Measurements from ENCODE around the gene RAB4A.

The RAB4A gene

DNA sequence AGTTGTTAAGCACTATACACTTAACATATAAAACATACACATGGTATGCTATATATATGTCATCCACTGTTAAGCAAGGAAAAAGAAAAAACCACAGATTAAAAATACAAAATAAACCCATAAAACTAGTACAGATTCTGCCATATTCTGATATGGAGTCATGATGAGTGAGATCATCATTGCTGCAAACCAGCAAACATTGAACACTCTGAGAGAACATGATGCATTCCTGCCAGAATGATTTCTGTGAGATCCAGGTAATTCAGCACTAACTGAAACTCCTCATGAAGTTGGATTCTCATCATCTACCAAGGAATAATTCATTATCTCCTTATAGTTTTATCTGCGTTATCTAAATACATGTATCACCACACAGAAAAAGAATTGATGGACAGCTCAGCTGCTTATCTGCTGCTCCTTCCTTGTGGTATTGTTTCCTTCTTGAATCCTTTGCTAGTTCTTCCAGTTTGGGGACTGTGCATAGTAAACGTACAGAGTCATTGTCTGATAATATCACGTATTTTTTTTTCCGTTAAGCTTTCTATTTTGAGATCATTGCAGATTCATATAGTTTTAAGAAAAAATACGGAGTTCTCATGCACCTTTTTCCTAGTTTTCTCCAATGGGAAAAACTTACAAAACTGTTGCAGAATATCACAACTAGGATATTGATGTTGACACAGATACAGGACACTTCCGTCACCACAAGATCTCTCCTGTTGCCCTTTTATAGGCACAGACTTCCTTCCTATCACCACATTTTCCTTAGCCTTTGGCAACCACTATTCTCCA, 9.3 kb downstream of the RAB4A start:
- no peak for DNase-seq
- no peaks in the 10 kb centered on the region for H3K27me3 ChIP-seq
- no peaks in the 10 kb centered on the region; the same call in 1 of the 2 replicates for H3K4me1 ChIP-seq
- H3K36me3 ChIP-seq = no peaks in the 10 kb centered on the region
- TF ChIP-seq, protein P1, sequence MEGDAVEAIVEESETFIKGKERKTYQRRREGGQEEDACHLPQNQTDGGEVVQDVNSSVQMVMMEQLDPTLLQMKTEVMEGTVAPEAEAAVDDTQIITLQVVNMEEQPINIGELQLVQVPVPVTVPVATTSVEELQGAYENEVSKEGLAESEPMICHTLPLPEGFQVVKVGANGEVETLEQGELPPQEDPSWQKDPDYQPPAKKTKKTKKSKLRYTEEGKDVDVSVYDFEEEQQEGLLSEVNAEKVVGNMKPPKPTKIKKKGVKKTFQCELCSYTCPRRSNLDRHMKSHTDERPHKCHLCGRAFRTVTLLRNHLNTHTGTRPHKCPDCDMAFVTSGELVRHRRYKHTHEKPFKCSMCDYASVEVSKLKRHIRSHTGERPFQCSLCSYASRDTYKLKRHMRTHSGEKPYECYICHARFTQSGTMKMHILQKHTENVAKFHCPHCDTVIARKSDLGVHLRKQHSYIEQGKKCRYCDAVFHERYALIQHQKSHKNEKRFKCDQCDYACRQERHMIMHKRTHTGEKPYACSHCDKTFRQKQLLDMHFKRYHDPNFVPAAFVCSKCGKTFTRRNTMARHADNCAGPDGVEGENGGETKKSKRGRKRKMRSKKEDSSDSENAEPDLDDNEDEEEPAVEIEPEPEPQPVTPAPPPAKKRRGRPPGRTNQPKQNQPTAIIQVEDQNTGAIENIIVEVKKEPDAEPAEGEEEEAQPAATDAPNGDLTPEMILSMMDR (IDR thresholded peaks at IDR 0.05; ENCODE audit: low read depth, low read length) = no peak
- H3K9me3 ChIP-seq = no peaks in the 10 kb centered on the region
- H3K4me3 ChIP-seq (ENCODE audit: low read depth, low read length) = no peak overlapping the region

- Histone ChIP-seq H3K9me3 (no peaks in the 10 kb centered on the region), H3K27me3 (no peaks in the 10 kb centered on the region), H3K4me1 (no peaks in the 10 kb centered on the region; the same call in 1 of the 2 replicates), H3K4me3 (ENCODE audit: low read depth, low read length) (no peak overlapping the region), H3K36me3 (no peaks in the 10 kb centered on the region)
- TF ChIP-seq, protein P1 (IDR thresholded peaks at IDR 0.05; ENCODE audit: low read depth, low read length) = no peak
- no peak for DNase-seq
Observed at GRCh38 chr1:229280921-229281320, 10.0 kb downstream of the RAB4A start.

GRCh38 chr1:229281339-229281926, 10.5 kb downstream of the RAB4A start:
- Histone ChIP-seq H3K36me3 (no peaks in the 10 kb centered on the region), H3K9me3 (no peaks in the 10 kb centered on the region), H3K27me3 (no peaks in the 10 kb centered on the region), H3K4me1 (no peaks in the 10 kb centered on the region; the same call in 1 of the 2 replicates), H3K4me3 (ENCODE audit: low read depth, low read length) (no peak overlapping the region)
- TF ChIP-seq, protein P1 (IDR thresholded peaks at IDR 0.05; ENCODE audit: low read depth, low read length) = no peak
- DNase-seq = no peak

- Histone ChIP-seq H3K36me3 (no peaks in the 10 kb centered on the region), H3K4me3 (ENCODE audit: low read depth, low read length) (no peak overlapping the region), H3K27me3 (no peaks in the 10 kb centered on the region), H3K9me3 (no peaks in the 10 kb centered on the region), H3K4me1 (peaks cover 6% of the 10 kb centered on the region)
- TF ChIP-seq, protein P1 (IDR thresholded peaks at IDR 0.05; ENCODE audit: low read depth, low read length) = no peak
- no peak for DNase-seq
Observed at GRCh38 chr1:229282295-229282823, 11.4 kb downstream of the RAB4A start.

DNA sequence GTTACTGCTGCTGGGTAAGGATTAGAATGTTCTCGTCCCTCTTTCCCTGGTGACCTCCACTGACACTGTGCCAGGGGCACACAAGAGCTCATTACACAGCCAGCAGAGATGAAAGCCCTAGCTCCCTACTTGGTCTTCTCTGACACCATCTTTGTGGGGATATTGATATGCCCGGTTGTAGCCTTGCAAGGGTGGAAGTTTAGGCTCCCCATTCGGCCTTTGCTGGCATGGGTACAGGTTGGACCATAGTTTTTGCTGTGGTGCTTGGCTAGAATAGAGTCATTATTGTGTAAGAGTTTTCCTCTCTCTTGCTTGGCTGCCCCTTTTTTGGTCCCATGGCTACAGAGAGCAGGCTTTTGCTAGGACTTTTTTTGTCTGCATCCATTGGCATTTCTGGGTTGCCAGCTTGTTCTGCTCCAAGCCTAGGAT, 12.3 kb downstream of the RAB4A start:
- no peaks in the 10 kb centered on the region for H3K9me3 ChIP-seq
- no peak for DNase-seq
- TF ChIP-seq, protein P1 (IDR thresholded peaks at IDR 0.05; ENCODE audit: low read depth, low read length) = no peak
- H3K27me3 ChIP-seq = no peaks in the 10 kb centered on the region
- H3K4me1 ChIP-seq = peaks cover 7% of the 10 kb centered on the region
- no peak overlapping the region for H3K4me3 ChIP-seq (ENCODE audit: low read depth, low read length)
- no peaks in the 10 kb centered on the region for H3K36me3 ChIP-seq

DNA sequence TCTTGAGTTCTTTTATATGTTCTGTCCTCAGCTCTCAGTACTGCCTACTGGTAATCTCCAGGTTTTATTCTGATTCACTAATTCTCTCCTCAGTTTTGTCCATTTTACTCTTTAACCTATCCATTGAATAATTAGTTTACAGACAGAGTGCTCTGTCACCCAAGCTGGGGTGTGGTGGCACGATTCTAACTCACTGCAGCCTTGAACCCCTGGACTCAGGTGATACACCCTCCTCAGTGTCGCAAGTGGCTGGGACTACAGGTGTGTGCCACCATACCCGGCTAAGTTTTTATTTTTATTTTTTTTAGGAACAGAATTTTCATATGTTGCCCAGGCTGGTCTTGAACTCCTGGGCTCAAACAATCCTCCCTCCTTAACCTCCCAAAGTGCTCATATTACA, 14.0 kb downstream of the RAB4A start:
- Histone ChIP-seq H3K36me3 (peaks cover 9% of the 10 kb centered on the region; the same call in 1 of the 2 replicates), H3K4me1 (peaks cover 7% of the 10 kb centered on the region), H3K9me3 (no peaks in the 10 kb centered on the region), H3K27me3 (no peaks in the 10 kb centered on the region), H3K4me3 (ENCODE audit: low read depth, low read length) (no peak overlapping the region)
- DNase-seq = no peak
- TF ChIP-seq, protein P1 (IDR thresholded peaks at IDR 0.05; ENCODE audit: low read depth, low read length) = no peak
